ENCODE data around the gene FAM114A2. TPM values are rescaled to one million over a fixed set of nuclear protein-coding genes. Genes with fewer than 3 reads are reported as not detected.

Gene FAM114A2
- total RNA-seq, 1 experiment from 2014 or later: 12.9 TPM

DNA sequence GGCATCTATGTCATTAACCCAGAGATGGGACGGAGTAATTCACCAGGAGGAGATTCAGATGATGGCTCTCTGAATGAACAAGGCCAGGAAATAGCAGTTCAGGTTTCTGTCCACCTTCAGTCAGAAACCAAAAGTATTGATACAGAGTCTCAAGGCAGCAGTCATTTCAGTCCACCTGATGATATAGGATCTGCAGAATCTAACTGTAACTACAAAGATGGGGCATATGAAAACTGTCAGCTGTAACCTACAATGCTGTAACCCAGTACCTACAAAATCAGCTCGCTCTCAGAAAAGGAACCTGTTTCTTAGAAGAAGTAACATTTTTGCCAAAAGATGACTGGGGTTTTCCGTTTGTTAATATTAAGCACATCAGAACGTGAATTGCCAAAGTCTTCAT lies 14.8 kb upstream of the FAM114A2 start:
- no peak for ATAC-seq
- intact Hi-C loops (cut with micrococcal nuclease): no loop called here
- no peaks in the 10 kb centered on the region for H3K9me2 ChIP-seq (replicated peaks; ENCODE audit: low read length)
- H3F3A ChIP-seq (ENCODE audit: low read length, unreplicated experiment): no peaks in the 10 kb centered on the region
- CTCF ChIA-PET: no interaction called here
- BruUV-seq (replicated peaks): TSS peak; percentile 1
- TF ChIP-seq, protein P1, sequence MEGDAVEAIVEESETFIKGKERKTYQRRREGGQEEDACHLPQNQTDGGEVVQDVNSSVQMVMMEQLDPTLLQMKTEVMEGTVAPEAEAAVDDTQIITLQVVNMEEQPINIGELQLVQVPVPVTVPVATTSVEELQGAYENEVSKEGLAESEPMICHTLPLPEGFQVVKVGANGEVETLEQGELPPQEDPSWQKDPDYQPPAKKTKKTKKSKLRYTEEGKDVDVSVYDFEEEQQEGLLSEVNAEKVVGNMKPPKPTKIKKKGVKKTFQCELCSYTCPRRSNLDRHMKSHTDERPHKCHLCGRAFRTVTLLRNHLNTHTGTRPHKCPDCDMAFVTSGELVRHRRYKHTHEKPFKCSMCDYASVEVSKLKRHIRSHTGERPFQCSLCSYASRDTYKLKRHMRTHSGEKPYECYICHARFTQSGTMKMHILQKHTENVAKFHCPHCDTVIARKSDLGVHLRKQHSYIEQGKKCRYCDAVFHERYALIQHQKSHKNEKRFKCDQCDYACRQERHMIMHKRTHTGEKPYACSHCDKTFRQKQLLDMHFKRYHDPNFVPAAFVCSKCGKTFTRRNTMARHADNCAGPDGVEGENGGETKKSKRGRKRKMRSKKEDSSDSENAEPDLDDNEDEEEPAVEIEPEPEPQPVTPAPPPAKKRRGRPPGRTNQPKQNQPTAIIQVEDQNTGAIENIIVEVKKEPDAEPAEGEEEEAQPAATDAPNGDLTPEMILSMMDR (conservative IDR thresholded peaks at IDR 0.05; ENCODE audit: low read depth, low read length): no peak
- no peak for TF ChIP-seq EZH2phosphoT487 (IDR thresholded peaks at IDR 0.05; ENCODE audit: borderline replicate concordance, low read length)
- no peak for TF ChIP-seq EZH2 (IDR thresholded peaks at IDR 0.05; ENCODE audit: low read length, unreplicated experiment)
- no peak overlapping the region for H3K4me3 ChIP-seq (ENCODE audit: low read length)
- no peaks in the 10 kb centered on the region for H3K79me2 ChIP-seq (ENCODE audit: low read length)
- DNase-seq: no peak
- no peak overlapping the region for H3K9ac ChIP-seq (ENCODE audit: low read length)
- no peaks in the 10 kb centered on the region for H3K9me3 ChIP-seq (ENCODE audit: low read length)
- H3K36me3 ChIP-seq (ENCODE audit: low read depth, low read length): no peaks in the 10 kb centered on the region
- POLR2A ChIA-PET (ENCODE audit: unreplicated experiment): no interaction called here
- H3K4me1 ChIP-seq (ENCODE audit: insufficient read depth, low read length): no peaks in the 10 kb centered on the region
- no peaks in the 10 kb centered on the region for H3K27me3 ChIP-seq (ENCODE audit: low read length)
- H2AFZ ChIP-seq (ENCODE audit: low read length): no peak overlapping the region
- no peaks in the 10 kb centered on the region for H4K20me1 ChIP-seq (ENCODE audit: low read length)
- H3K27ac ChIP-seq (ENCODE audit: low read length): no peak overlapping the region
- H3K4me2 ChIP-seq (ENCODE audit: low read length): no peak overlapping the region

DNA sequence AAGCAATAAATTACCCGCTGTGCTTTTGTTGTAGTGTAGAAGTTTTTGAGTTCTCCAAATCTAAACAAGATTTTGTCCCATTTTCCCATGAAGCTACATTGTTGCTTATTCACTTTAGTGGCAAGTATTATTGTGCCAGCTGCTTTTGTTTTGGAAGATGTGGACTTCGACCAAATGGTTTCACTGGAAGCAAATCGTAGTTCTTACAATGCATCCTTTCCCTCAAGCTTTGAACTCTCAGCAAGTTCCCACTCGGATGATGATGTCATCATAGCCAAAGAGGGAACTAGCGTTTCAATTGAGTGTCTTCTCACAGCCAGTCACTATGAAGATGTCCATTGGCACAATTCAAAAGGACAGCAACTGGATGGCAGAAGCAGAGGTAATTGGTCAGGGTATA lies 10.9 kb upstream of the FAM114A2 start:
- H3K4me3 ChIP-seq (ENCODE audit: low read length): no peak overlapping the region
- H3K9ac ChIP-seq (ENCODE audit: low read length): no peak overlapping the region
- H4K20me1 ChIP-seq (ENCODE audit: low read length): no peaks in the 10 kb centered on the region
- ChIA-PET CTCF (no interaction called here), POLR2A (ENCODE audit: unreplicated experiment) (no interaction called here)
- no peak for ATAC-seq
- no peaks in the 10 kb centered on the region for H3K4me1 ChIP-seq (ENCODE audit: insufficient read depth, low read length)
- BruUV-seq (replicated peaks): no TSS peak
- intact Hi-C loops (cut with micrococcal nuclease): no loop called here
- no peaks in the 10 kb centered on the region for H3K9me2 ChIP-seq (replicated peaks; ENCODE audit: low read length)
- H3K27ac ChIP-seq (ENCODE audit: low read length): no peak overlapping the region
- no peak overlapping the region for H2AFZ ChIP-seq (ENCODE audit: low read length)
- H3F3A ChIP-seq (ENCODE audit: low read length, unreplicated experiment): no peaks in the 10 kb centered on the region
- no peaks in the 10 kb centered on the region for H3K9me3 ChIP-seq (ENCODE audit: low read length)
- H3K79me2 ChIP-seq (ENCODE audit: low read length): 0 out of 2 replicates have a peak, but pooled peaks cover 5% of the 10 kb centered on the region
- no peaks in the 10 kb centered on the region for H3K27me3 ChIP-seq (ENCODE audit: low read length)
- DNase-seq: no peak
- TF ChIP-seq, protein P1 (conservative IDR thresholded peaks at IDR 0.05; ENCODE audit: low read depth, low read length): no peak
- TF ChIP-seq EZH2phosphoT487 (IDR thresholded peaks at IDR 0.05; ENCODE audit: borderline replicate concordance, low read length) (no peak), EZH2 (IDR thresholded peaks at IDR 0.05; ENCODE audit: low read length, unreplicated experiment) (no peak)
- H3K36me3 ChIP-seq (ENCODE audit: low read depth, low read length): no peaks in the 10 kb centered on the region
- no peak overlapping the region for H3K4me2 ChIP-seq (ENCODE audit: low read length)

DNA sequence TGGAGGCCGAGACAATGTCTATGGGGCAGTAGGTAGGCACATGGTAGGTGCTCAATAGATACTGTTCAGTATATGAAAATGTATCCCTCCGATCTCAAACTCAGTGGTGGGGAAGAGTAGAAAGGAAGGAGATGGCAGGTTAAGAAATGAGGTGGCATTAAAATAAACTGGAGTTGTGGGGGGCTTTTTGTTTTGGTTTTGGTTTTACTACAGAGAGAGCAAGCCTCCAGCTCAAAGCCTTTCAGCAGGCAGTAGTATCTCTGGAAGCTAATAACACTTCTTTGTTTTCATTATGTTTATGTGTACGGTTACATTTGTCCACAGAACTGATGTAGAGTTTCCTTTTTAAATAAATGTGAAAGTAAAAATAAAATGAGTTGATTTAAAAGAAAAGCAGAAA lies 8.6 kb upstream of the FAM114A2 start:
- Histone ChIP-seq H3K9me3 (ENCODE audit: low read length) (no peaks in the 10 kb centered on the region), H3K36me3 (ENCODE audit: low read depth, low read length) (no peaks in the 10 kb centered on the region), H3K4me3 (ENCODE audit: low read length) (no peak overlapping the region), H3K79me2 (ENCODE audit: low read length) (0 out of 2 replicates have a peak, but pooled peaks cover 9% of the 10 kb centered on the region), H3F3A (ENCODE audit: low read length, unreplicated experiment) (no peaks in the 10 kb centered on the region), H2AFZ (ENCODE audit: low read length) (no peak overlapping the region), H3K9ac (ENCODE audit: low read length) (no peak overlapping the region), H3K27ac (ENCODE audit: low read length) (no peak overlapping the region), H3K27me3 (ENCODE audit: low read length) (no peaks in the 10 kb centered on the region), H3K4me1 (ENCODE audit: insufficient read depth, low read length) (no peaks in the 10 kb centered on the region), H4K20me1 (ENCODE audit: low read length) (no peaks in the 10 kb centered on the region), H3K4me2 (ENCODE audit: low read length) (no peak overlapping the region), H3K9me2 (replicated peaks; ENCODE audit: low read length) (no peaks in the 10 kb centered on the region)
- DNase-seq (no peak), ATAC-seq (no peak)
- no TSS peak for BruUV-seq (replicated peaks)
- TF ChIP-seq EZH2phosphoT487 (IDR thresholded peaks at IDR 0.05; ENCODE audit: borderline replicate concordance, low read length) (no peak), EZH2 (IDR thresholded peaks at IDR 0.05; ENCODE audit: low read length, unreplicated experiment) (no peak)
- TF ChIP-seq, protein P1 (conservative IDR thresholded peaks at IDR 0.05; ENCODE audit: low read depth, low read length): no peak
- intact Hi-C loops (cut with micrococcal nuclease): no loop called here
- CTCF ChIA-PET: no interaction called here
- POLR2A ChIA-PET (ENCODE audit: unreplicated experiment): no interaction called here

Data from PC-3 (cell line).